Sigmoid colon (tissue), 3 donors: Measurements from ENCODE around the gene KCNIP1.

Source experiments
- CTCF ChIP-seq, 4 experiments: fragments of 450-650 bp in 3 of 4; fragments of 200-600 bp in 1 of 4; IDR thresholded peaks; one replicate each; pipeline ENCODE4 v1.5.1; 2016 to 2019; ENCODE audit warnings: antibody characterized with exemption in 4 of 4, mild to moderate bottlenecking in 3 of 4, moderate library complexity in 2 of 4
- POLR2A ChIP-seq, 2 donors: fragments of 450-650 bp; IDR thresholded peaks; one replicate each; pipeline ENCODE4 v1.6.1; 2016; ENCODE audit warnings: antibody characterized with exemption in 2 of 2, mild to moderate bottlenecking in 2 of 2, moderate library complexity in 2 of 2

GRCh38 chr5:170563824-170564567 lies 60.2 kb downstream of the KCNIP1 start:
- TF ChIP-seq CTCF (IDR thresholded peaks at IDR 0.05), result no peak
- no peak for TF ChIP-seq POLR2A (IDR thresholded peaks at IDR 0.05)
